Measurements from ENCODE around the gene OSBPL2. TPM values are rescaled to one million over a fixed set of nuclear protein-coding genes. Genes with fewer than 3 reads are reported as not detected.

Gene OSBPL2
- total RNA-seq, 1 experiment from 2014 or later: 49.5 TPM

DNA sequence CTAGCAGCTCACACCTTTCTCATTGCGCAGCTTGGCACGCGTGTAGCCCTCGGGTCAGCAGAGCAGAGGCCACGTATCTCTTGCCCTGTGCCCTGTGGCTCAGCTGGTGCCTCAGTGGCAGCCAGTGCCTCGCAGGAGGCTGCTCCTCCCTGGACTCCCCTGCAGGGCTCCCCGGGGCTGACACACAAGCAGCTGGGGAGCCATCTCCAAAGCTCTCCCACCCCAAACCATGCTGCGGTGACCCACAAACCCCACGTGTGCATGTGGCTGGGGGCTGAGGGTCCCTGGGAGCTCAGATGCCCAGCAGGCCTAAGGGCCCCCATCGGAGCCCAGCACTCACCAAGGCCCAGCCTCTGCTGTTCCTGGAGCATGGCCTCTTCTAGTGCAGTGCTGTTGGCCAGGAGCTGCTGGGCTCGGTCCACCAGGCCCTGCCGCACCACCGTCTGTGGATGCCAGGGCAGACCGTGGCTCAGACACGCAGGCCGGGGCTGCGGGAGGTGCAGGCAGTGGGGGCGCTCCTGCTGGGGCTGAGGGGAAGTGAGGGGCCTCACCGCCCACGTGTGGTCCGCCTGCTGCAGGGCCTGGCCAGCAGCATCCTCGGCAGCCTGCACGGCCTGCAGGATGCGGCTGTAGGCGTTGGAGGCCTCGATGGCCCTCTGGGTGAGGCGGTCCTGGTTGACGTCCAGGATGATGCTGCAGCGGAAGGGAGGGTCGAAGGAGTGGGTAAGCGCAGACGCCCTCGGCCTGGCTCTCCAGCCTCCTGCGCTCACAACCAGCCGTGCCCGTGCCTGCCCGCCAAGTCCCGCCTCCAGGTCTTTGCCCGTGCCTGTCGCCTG lies 78.2 kb downstream of the OSBPL2 start:
- no peaks in the 10 kb centered on the region for H3K4me1 Mint-ChIP-seq
- DNase-seq (ENCODE audit: low spot score) (no peak), ATAC-seq (no peak)
- TF ChIP-seq RELA (CRISPR knock-in tag; IDR thresholded peaks at IDR 0.05; ENCODE audit: borderline replicate concordance) (no peak), MXD4 (CRISPR knock-in tag; IDR thresholded peaks at IDR 0.05; ENCODE audit: borderline replicate concordance) (no peak), NR3C1 (CRISPR knock-in tag; conservative IDR thresholded peaks at IDR 0.05; ENCODE audit: low read depth) (no peak), ZNF138 (CRISPR knock-in tag; conservative IDR thresholded peaks at IDR 0.05) (no peak), KAT7 (CRISPR knock-in tag; IDR thresholded peaks at IDR 0.05; ENCODE audit: borderline replicate concordance) (no peak), ZNF232 (CRISPR knock-in tag; IDR thresholded peaks at IDR 0.05) (no peak)
- TF ChIP-seq, protein P1, sequence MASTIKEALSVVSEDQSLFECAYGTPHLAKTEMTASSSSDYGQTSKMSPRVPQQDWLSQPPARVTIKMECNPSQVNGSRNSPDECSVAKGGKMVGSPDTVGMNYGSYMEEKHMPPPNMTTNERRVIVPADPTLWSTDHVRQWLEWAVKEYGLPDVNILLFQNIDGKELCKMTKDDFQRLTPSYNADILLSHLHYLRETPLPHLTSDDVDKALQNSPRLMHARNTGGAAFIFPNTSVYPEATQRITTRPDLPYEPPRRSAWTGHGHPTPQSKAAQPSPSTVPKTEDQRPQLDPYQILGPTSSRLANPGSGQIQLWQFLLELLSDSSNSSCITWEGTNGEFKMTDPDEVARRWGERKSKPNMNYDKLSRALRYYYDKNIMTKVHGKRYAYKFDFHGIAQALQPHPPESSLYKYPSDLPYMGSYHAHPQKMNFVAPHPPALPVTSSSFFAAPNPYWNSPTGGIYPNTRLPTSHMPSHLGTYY (CRISPR knock-in tag; IDR thresholded peaks at IDR 0.05): no peak
- TF ChIP-seq, protein P2, sequence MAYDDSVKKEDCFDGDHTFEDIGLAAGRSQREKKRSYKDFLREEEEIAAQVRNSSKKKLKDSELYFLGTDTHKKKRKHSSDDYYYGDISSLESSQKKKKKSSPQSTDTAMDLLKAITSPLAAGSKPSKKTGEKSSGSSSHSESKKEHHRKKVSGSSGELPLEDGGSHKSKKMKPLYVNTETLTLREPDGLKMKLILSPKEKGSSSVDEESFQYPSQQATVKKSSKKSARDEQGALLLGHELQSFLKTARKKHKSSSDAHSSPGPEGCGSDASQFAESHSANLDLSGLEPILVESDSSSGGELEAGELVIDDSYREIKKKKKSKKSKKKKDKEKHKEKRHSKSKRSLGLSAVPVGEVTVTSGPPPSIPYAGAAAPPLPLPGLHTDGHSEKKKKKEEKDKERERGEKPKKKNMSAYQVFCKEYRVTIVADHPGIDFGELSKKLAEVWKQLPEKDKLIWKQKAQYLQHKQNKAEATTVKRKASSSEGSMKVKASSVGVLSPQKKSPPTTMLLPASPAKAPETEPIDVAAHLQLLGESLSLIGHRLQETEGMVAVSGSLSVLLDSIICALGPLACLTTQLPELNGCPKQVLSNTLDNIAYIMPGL (CRISPR knock-in tag; IDR thresholded peaks at IDR 0.05): no peak
- TF ChIP-seq, protein P3, sequence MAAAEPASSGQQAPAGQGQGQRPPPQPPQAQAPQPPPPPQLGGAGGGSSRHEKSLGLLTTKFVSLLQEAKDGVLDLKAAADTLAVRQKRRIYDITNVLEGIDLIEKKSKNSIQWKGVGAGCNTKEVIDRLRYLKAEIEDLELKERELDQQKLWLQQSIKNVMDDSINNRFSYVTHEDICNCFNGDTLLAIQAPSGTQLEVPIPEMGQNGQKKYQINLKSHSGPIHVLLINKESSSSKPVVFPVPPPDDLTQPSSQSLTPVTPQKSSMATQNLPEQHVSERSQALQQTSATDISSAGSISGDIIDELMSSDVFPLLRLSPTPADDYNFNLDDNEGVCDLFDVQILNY (CRISPR knock-in tag; IDR thresholded peaks at IDR 0.05): no peak
- TF ChIP-seq, protein P4, sequence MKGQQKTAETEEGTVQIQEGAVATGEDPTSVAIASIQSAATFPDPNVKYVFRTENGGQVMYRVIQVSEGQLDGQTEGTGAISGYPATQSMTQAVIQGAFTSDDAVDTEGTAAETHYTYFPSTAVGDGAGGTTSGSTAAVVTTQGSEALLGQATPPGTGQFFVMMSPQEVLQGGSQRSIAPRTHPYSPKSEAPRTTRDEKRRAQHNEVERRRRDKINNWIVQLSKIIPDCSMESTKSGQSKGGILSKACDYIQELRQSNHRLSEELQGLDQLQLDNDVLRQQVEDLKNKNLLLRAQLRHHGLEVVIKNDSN (CRISPR knock-in tag; IDR thresholded peaks at IDR 0.05): no peak
- ChIA-PET POLR2A (no interaction called here), CTCF (no interaction called here)
- no peaks in the 10 kb centered on the region for H3K27me3 Mint-ChIP-seq (ENCODE audit: low read depth)
- H3K27ac Mint-ChIP-seq: no peak overlapping the region
- peaks cover 46% of the 10 kb centered on the region for H3K36me3 Mint-ChIP-seq
- no peak overlapping the region for H3K4me3 Mint-ChIP-seq
- no peaks in the 10 kb centered on the region for H3K9me3 Mint-ChIP-seq

- no peaks in the 10 kb centered on the region for H3K27me3 Mint-ChIP-seq (ENCODE audit: low read depth)
- H3K27ac Mint-ChIP-seq: no peak overlapping the region
- peaks cover 49% of the 10 kb centered on the region for H3K36me3 Mint-ChIP-seq
- no peak overlapping the region for H3K4me3 Mint-ChIP-seq
- POLR2A ChIA-PET: no interaction called here
- DNase-seq (ENCODE audit: low spot score) (no peak), ATAC-seq (no peak)
- CTCF ChIA-PET: no interaction called here
- no peaks in the 10 kb centered on the region for H3K4me1 Mint-ChIP-seq
- no peaks in the 10 kb centered on the region for H3K9me3 Mint-ChIP-seq
- TF ChIP-seq ZNF671 (CRISPR knock-in tag; IDR thresholded peaks at IDR 0.05) (no peak), IRF2 (CRISPR knock-in tag; IDR thresholded peaks at IDR 0.05; ENCODE audit: borderline replicate concordance, low read depth) (no peak), CREM (CRISPR knock-in tag; IDR thresholded peaks at IDR 0.05) (no peak), MXD4 (CRISPR knock-in tag; IDR thresholded peaks at IDR 0.05; ENCODE audit: borderline replicate concordance) (no peak), ZNF121 (CRISPR knock-in tag; IDR thresholded peaks at IDR 0.05) (no peak), FOXK1 (CRISPR knock-in tag; IDR thresholded peaks at IDR 0.05) (no peak), MLX (CRISPR knock-in tag; IDR thresholded peaks at IDR 0.05) (no peak), ATF3 (CRISPR knock-in tag; conservative IDR thresholded peaks at IDR 0.05) (no peak), RELA (CRISPR knock-in tag; IDR thresholded peaks at IDR 0.05; ENCODE audit: borderline replicate concordance) (no peak)
- TF ChIP-seq, protein P5, sequence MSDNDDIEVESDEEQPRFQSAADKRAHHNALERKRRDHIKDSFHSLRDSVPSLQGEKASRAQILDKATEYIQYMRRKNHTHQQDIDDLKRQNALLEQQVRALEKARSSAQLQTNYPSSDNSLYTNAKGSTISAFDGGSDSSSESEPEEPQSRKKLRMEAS (CRISPR knock-in tag; IDR thresholded peaks at IDR 0.05): no peak
- TF ChIP-seq, protein P6, sequence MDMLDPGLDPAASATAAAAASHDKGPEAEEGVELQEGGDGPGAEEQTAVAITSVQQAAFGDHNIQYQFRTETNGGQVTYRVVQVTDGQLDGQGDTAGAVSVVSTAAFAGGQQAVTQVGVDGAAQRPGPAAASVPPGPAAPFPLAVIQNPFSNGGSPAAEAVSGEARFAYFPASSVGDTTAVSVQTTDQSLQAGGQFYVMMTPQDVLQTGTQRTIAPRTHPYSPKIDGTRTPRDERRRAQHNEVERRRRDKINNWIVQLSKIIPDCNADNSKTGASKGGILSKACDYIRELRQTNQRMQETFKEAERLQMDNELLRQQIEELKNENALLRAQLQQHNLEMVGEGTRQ (CRISPR knock-in tag; IDR thresholded peaks at IDR 0.05): no peak
- TF ChIP-seq, protein P7, sequence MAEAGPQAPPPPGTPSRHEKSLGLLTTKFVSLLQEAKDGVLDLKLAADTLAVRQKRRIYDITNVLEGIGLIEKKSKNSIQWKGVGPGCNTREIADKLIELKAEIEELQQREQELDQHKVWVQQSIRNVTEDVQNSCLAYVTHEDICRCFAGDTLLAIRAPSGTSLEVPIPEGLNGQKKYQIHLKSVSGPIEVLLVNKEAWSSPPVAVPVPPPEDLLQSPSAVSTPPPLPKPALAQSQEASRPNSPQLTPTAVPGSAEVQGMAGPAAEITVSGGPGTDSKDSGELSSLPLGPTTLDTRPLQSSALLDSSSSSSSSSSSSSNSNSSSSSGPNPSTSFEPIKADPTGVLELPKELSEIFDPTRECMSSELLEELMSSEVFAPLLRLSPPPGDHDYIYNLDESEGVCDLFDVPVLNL (CRISPR knock-in tag; IDR thresholded peaks at IDR 0.05; ENCODE audit: borderline replicate concordance, low read depth): no peak
- TF ChIP-seq, protein P8, sequence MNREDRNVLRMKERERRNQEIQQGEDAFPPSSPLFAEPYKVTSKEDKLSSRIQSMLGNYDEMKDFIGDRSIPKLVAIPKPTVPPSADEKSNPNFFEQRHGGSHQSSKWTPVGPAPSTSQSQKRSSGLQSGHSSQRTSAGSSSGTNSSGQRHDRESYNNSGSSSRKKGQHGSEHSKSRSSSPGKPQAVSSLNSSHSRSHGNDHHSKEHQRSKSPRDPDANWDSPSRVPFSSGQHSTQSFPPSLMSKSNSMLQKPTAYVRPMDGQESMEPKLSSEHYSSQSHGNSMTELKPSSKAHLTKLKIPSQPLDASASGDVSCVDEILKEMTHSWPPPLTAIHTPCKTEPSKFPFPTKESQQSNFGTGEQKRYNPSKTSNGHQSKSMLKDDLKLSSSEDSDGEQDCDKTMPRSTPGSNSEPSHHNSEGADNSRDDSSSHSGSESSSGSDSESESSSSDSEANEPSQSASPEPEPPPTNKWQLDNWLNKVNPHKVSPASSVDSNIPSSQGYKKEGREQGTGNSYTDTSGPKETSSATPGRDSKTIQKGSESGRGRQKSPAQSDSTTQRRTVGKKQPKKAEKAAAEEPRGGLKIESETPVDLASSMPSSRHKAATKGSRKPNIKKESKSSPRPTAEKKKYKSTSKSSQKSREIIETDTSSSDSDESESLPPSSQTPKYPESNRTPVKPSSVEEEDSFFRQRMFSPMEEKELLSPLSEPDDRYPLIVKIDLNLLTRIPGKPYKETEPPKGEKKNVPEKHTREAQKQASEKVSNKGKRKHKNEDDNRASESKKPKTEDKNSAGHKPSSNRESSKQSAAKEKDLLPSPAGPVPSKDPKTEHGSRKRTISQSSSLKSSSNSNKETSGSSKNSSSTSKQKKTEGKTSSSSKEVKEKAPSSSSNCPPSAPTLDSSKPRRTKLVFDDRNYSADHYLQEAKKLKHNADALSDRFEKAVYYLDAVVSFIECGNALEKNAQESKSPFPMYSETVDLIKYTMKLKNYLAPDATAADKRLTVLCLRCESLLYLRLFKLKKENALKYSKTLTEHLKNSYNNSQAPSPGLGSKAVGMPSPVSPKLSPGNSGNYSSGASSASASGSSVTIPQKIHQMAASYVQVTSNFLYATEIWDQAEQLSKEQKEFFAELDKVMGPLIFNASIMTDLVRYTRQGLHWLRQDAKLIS (CRISPR knock-in tag; IDR thresholded peaks at IDR 0.05; ENCODE audit: borderline replicate concordance): no peak
Measured at GRCh38 chr20:62317167-62317655, 78.9 kb downstream of the OSBPL2 start.

All from WTC11 (cell line).